OCI-LY7 (cell line): ENCODE data around the gene CHCHD6.

Source experiments
- EZH2phosphoT487 ChIP-seq: fragments of 200-600 bp; sonication (generic); IDR thresholded peaks from 2 replicates; pipeline ENCODE4 v1.6.1; 2018; ENCODE audit warnings: low read depth, borderline replicate concordance, mild to moderate bottlenecking, mixed run types, antibody characterized with exemption, low read length, moderate library complexity, mixed read lengths
- TF ChIP-seq, protein P1 (sequence below): fragments of 200-600 bp; sonication (generic); conservative IDR thresholded peaks from 2 replicates; pipeline ENCODE4 v1.5.1; 2014; ENCODE audit warnings: mild to moderate bottlenecking, antibody characterized with exemption, low read length, moderate library complexity, mixed read lengths

- TF ChIP-seq, protein P1, sequence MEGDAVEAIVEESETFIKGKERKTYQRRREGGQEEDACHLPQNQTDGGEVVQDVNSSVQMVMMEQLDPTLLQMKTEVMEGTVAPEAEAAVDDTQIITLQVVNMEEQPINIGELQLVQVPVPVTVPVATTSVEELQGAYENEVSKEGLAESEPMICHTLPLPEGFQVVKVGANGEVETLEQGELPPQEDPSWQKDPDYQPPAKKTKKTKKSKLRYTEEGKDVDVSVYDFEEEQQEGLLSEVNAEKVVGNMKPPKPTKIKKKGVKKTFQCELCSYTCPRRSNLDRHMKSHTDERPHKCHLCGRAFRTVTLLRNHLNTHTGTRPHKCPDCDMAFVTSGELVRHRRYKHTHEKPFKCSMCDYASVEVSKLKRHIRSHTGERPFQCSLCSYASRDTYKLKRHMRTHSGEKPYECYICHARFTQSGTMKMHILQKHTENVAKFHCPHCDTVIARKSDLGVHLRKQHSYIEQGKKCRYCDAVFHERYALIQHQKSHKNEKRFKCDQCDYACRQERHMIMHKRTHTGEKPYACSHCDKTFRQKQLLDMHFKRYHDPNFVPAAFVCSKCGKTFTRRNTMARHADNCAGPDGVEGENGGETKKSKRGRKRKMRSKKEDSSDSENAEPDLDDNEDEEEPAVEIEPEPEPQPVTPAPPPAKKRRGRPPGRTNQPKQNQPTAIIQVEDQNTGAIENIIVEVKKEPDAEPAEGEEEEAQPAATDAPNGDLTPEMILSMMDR: no peak
- TF ChIP-seq EZH2phosphoT487: no peak
Measured at GRCh38 chr3:126865736-126866135, 161.7 kb downstream of the CHCHD6 start.
